Measurements from ENCODE around the gene SEC16A. TPM values are rescaled to one million over a fixed set of nuclear protein-coding genes. Genes with fewer than 3 reads are reported as not detected.

SEC16A gene
- total RNA-seq, 1 donor from 2014 or later: 89.9 TPM

- Mint-ChIP-seq H3K4me3 (no peak overlapping the region), H3K27me3 (ENCODE audit: low read depth) (no peaks in the 10 kb centered on the region), H3K4me1 (no peaks in the 10 kb centered on the region), H3K36me3 (peaks cover 2% of the 10 kb centered on the region), H3K27ac (no peak overlapping the region), H3K9me3 (no peaks in the 10 kb centered on the region)
- TF ChIP-seq CTCF (IDR thresholded peaks at IDR 0.05; ENCODE audit: unreplicated experiment): no peak
- no peak for DNase-seq (ENCODE audit: low spot score in 2 of 2, unreplicated experiment in 2 of 2)
These were observed 28.4 kb upstream of the SEC16A start for GRCh38 chr9:136511144-136511669.

- DNase-seq (ENCODE audit: low spot score in 2 of 2, unreplicated experiment in 2 of 2): no peak
- Mint-ChIP-seq H3K4me1 (no peaks in the 10 kb centered on the region), H3K36me3 (peaks cover 2% of the 10 kb centered on the region), H3K4me3 (no peak overlapping the region), H3K27ac (no peak overlapping the region), H3K9me3 (no peaks in the 10 kb centered on the region), H3K27me3 (ENCODE audit: low read depth) (no peaks in the 10 kb centered on the region)
- no peak for TF ChIP-seq CTCF (IDR thresholded peaks at IDR 0.05; ENCODE audit: unreplicated experiment)
These were observed 27.7 kb upstream of the SEC16A start for GRCh38 chr9:136510561-136510960.

- Mint-ChIP-seq H3K4me1 (no peaks in the 10 kb centered on the region), H3K27me3 (ENCODE audit: low read depth) (no peaks in the 10 kb centered on the region), H3K9me3 (no peaks in the 10 kb centered on the region), H3K27ac (no peak overlapping the region), H3K36me3 (peaks cover 2% of the 10 kb centered on the region), H3K4me3 (no peak overlapping the region)
- DNase-seq (ENCODE audit: low spot score in 2 of 2, unreplicated experiment in 2 of 2): no peak
- TF ChIP-seq CTCF (IDR thresholded peaks at IDR 0.05; ENCODE audit: unreplicated experiment): no peak
These were observed 26.7 kb upstream of the SEC16A start for GRCh38 chr9:136509549-136509948.

- no peaks in the 10 kb centered on the region for H3K4me1 Mint-ChIP-seq
- H3K4me3 Mint-ChIP-seq: no peak overlapping the region
- no peaks in the 10 kb centered on the region for H3K27me3 Mint-ChIP-seq (ENCODE audit: low read depth)
- peaks cover 2% of the 10 kb centered on the region for H3K36me3 Mint-ChIP-seq
- H3K9me3 Mint-ChIP-seq: no peaks in the 10 kb centered on the region
- DNase-seq (ENCODE audit: low spot score in 2 of 2, unreplicated experiment in 2 of 2): no peak
- H3K27ac Mint-ChIP-seq: no peak overlapping the region
- TF ChIP-seq CTCF (IDR thresholded peaks at IDR 0.05; ENCODE audit: unreplicated experiment): no peak
These were observed 26.1 kb upstream of the SEC16A start for GRCh38 chr9:136508729-136509500.

GRCh38 chr9:136507992-136508375 lies 25.1 kb upstream of the SEC16A start:
- Mint-ChIP-seq H3K9me3 (no peaks in the 10 kb centered on the region), H3K36me3 (no peaks in the 10 kb centered on the region), H3K4me1 (no peaks in the 10 kb centered on the region), H3K27ac (no peak overlapping the region), H3K4me3 (no peak overlapping the region), H3K27me3 (ENCODE audit: low read depth) (no peaks in the 10 kb centered on the region)
- no peak for TF ChIP-seq CTCF (IDR thresholded peaks at IDR 0.05; ENCODE audit: unreplicated experiment)
- no peak for DNase-seq (ENCODE audit: low spot score in 2 of 2, unreplicated experiment in 2 of 2)

All from mesothelial cell of epicardium (in vitro differentiated cells).